ENCODE measurements around the gene MSI2. TPM values are rescaled to one million over a fixed set of nuclear protein-coding genes. Genes with fewer than 3 reads are reported as not detected.

MSI2 gene
- total and polyA plus RNA-seq, 9 of the 15 experiments (the other 6 are each of a cell fraction or from before 2014, with no cell fraction given) = 4.6 to 61.8 (median 42.4) TPM

GRCh38 chr17:57541472-57542394 lies 285.4 kb downstream of the MSI2 start (continued):
- TF ChIP-seq MTA3 (IDR thresholded peaks at IDR 0.05; ENCODE audit: borderline replicate concordance) (0 out of 2 replicates have a peak, but pooled peaks have one; percentile 44), KAT7 (CRISPR knock-in tag; IDR thresholded peaks at IDR 0.05; ENCODE audit: borderline replicate concordance) (no peak), HSF4 (CRISPR knock-in tag; IDR thresholded peaks at IDR 0.05; ENCODE audit: borderline replicate concordance) (no peak), PTRF (tag; IDR thresholded peaks at IDR 0.05) (no peak), ZNF589 (CRISPR knock-in tag; IDR thresholded peaks at IDR 0.05; ENCODE audit: low read depth) (peak; percentile 91), BCOR (IDR thresholded peaks at IDR 0.05) (no peak), XRCC5 (IDR thresholded peaks at IDR 0.05; ENCODE audit: low read depth, low read length) (no peak), NCOA4 (IDR thresholded peaks at IDR 0.05; ENCODE audit: partially characterized antibody) (no peak), HDAC6 (IDR thresholded peaks at IDR 0.05; ENCODE audit: low read depth, low read length) (no peak)
- TF ChIP-seq, protein P1, sequence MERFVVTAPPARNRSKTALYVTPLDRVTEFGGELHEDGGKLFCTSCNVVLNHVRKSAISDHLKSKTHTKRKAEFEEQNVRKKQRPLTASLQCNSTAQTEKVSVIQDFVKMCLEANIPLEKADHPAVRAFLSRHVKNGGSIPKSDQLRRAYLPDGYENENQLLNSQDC (CRISPR knock-in tag; IDR thresholded peaks at IDR 0.05) = no peak

GRCh38 chr17:57542510-57542909 lies 286.2 kb downstream of the MSI2 start:
- intact Hi-C loops (cut with micrococcal nuclease) (no loop called here), in situ Hi-C loops (cut with MboI) (no loop called here)
- BruUV-seq (replicated peaks) = no TSS peak
- no peak overlapping the region for H3K4me3 ChIP-seq
- DNase-seq (ENCODE audit: extremely low read depth in 1 of 4, low spot score in 3 of 4) (no peak), FAIRE-seq (no peak), ATAC-seq (no peak)
- no peaks in the 10 kb centered on the region for H3K9me1 ChIP-seq (ENCODE audit: control insufficient read depth, insufficient read depth, low read length)
- H2AFZ ChIP-seq (ENCODE audit: low read depth, low read length) = no peak overlapping the region
- WGBS (ENCODE audit: insufficient coverage, low coverage, missing lambda C conversion rate) = 69% methylated on average over 3 of the region's 4 CpGs
- H3K27ac ChIP-seq (ENCODE audit: extremely low read depth, low read depth, low read length) = no peak overlapping the region
- H3K79me2 ChIP-seq (ENCODE audit: control insufficient read depth, insufficient read depth, low read length) = no peaks in the 10 kb centered on the region
- no peak overlapping the region for H3K4me2 ChIP-seq (ENCODE audit: insufficient read depth, low read length)
- H3K27me3 ChIP-seq (ENCODE audit: control insufficient read depth in 2 of 2, insufficient read depth in 2 of 2, low read length in 2 of 2) = no peaks in the 10 kb centered on the region
- no peaks in the 10 kb centered on the region for H3K9me3 ChIP-seq (replicated peaks; ENCODE audit: control insufficient read depth, insufficient read depth, low read depth, low read length)
- CTCF ChIA-PET (ENCODE audit: low intra/inter-chr PET ratio) = no interaction called here
- no peaks in the 10 kb centered on the region; the same call in 2 of the 3 replicates for H3K36me3 ChIP-seq (ENCODE audit: control insufficient read depth, insufficient read depth, low read length)
- peak; percentile 66 for TF ChIP-seq TFE3 (CRISPR knock-in tag; IDR thresholded peaks at IDR 0.05)
- TF ChIP-seq USF2 (CRISPR knock-in tag; IDR thresholded peaks at IDR 0.05) = peak; percentile 21; the same call in 1 of the 2 replicates
- no peak for TF ChIP-seq SP2 (IDR thresholded peaks at IDR 0.05; ENCODE audit: extremely low read depth, low read depth, low read length, poor library complexity, severe bottlenecking)
- no peak for TF ChIP-seq PRMT5 (CRISPR knock-in tag; IDR thresholded peaks at IDR 0.05)
- POLR2A ChIA-PET = interaction anchor here (0.6 to 1.5 kb wide), 5 partner anchors 11 to 927 kb away, joined by 3 read pairs; no protein-coding TSS in a partner anchor
- H4K20me1 ChIP-seq (replicated peaks; ENCODE audit: control insufficient read depth, insufficient read depth, low read length) = 0 out of 2 replicates have a peak, but pooled peaks cover 4% of the 10 kb centered on the region
- peaks cover 6 to 14% of the 10 kb centered on the region in 2 experiments; a peak in 4 of 5 replicates for H3K4me1 ChIP-seq (replicated peaks in 1 of 2; ENCODE audit: control insufficient read depth in 2 of 2, insufficient read depth in 2 of 2, low read length in 2 of 2)
- H3K9ac ChIP-seq (ENCODE audit: insufficient read depth in 1 of 2, low read depth in 2 of 2, low read length in 2 of 2) = no peak overlapping the region

Data from K562 (cell line).